Measurements from ENCODE around the gene ELK4.
A peak's percentile ranks its signal among the peaks of the same experiment; 100 is the strongest.

Gene ELK4

DNA sequence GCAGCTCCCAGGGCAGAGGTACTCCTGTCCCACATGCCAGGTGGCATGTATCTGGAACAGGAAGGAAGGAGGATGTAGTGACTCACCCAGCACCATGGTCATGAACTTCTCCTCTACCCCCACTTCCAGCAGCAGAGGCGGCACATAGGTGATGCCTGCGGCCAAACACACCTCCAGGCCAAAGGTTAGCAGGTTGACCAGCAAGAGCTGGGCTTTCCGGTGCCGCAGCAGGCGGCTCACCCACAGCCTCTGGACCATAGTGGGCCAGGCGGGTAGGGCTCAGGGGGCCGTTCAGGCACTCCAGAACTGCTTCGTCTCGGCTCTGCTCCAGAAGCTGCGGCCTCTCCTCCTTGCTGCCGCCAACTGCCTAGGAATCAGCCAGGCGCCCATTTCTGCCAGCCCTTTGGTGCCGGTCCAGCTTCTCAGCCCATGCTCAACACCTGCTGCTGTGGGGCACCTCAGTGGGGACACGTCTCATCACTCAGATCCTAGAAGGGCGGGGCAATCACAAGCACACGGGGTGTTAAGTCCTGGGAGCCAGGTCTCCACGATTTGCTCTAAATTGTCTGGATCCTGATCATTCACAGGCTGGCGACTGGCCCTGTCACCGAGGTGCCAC lies 32.7 kb upstream of the ELK4 start:
- H3K4me3 ChIP-seq (replicated peaks in 1 of 2; ENCODE audit: low read depth in 2 of 2, low read length in 2 of 2), result no peak overlapping the region
- peak in 1 of 2 donors; percentile 22 for DNase-seq (ENCODE audit: low read depth in 2 of 2)
- TF ChIP-seq, protein P1, sequence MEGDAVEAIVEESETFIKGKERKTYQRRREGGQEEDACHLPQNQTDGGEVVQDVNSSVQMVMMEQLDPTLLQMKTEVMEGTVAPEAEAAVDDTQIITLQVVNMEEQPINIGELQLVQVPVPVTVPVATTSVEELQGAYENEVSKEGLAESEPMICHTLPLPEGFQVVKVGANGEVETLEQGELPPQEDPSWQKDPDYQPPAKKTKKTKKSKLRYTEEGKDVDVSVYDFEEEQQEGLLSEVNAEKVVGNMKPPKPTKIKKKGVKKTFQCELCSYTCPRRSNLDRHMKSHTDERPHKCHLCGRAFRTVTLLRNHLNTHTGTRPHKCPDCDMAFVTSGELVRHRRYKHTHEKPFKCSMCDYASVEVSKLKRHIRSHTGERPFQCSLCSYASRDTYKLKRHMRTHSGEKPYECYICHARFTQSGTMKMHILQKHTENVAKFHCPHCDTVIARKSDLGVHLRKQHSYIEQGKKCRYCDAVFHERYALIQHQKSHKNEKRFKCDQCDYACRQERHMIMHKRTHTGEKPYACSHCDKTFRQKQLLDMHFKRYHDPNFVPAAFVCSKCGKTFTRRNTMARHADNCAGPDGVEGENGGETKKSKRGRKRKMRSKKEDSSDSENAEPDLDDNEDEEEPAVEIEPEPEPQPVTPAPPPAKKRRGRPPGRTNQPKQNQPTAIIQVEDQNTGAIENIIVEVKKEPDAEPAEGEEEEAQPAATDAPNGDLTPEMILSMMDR (IDR thresholded peaks at IDR 0.05; ENCODE audit: low read depth, low read length), result no peak

DNA sequence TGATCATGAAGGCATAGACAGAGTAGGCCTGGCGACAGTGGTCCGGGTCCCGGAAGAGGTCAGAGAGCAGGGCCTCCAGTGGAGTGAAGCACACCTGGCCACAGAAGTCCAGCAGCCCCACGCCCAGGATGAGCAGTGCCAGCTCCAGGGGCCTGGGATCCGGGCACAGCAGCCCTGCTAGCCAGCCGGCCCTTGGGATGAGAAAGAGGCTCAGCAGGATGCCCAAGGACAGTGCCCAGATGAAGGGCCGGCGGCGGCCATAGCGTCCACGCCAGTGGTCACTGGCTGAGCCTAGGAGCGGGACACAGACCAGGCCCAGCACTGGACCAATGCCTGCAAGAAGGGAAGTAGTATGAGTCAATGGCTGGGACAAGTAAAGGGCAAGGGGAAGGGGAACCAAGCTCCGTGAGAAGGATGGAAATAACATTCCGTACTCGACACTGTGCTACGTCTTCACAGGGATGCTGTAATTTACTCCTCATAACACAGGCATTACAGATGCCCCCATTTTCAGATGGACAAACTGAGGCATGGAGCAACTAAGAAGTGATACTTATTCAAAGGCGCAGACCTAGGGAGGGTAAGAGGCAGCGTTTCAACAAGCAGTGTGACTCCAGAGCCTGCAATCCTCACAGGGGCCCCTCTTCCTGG lies 31.6 kb upstream of the ELK4 start:
- TF ChIP-seq, protein P1 (IDR thresholded peaks at IDR 0.05; ENCODE audit: low read depth, low read length), result no peak
- DNase-seq (ENCODE audit: low read depth in 2 of 2), result no peak
- no peak overlapping the region for H3K4me3 ChIP-seq (replicated peaks in 1 of 2; ENCODE audit: low read depth in 2 of 2, low read length in 2 of 2)

- H3K4me3 ChIP-seq (replicated peaks in 1 of 2; ENCODE audit: low read depth in 2 of 2, low read length in 2 of 2), result no peak overlapping the region
- TF ChIP-seq, protein P1 (IDR thresholded peaks at IDR 0.05; ENCODE audit: low read depth, low read length), result no peak
- no peak for DNase-seq (ENCODE audit: low read depth in 2 of 2)
Observed at GRCh38 chr1:205662791-205663190, 31.0 kb upstream of the ELK4 start.

- TF ChIP-seq, protein P1 (IDR thresholded peaks at IDR 0.05; ENCODE audit: low read depth, low read length), result no peak
- no peak for DNase-seq (ENCODE audit: low read depth in 2 of 2)
- no peak overlapping the region for H3K4me3 ChIP-seq (replicated peaks in 1 of 2; ENCODE audit: low read depth in 2 of 2, low read length in 2 of 2)
Observed at GRCh38 chr1:205662135-205662738, 30.4 kb upstream of the ELK4 start.

DNA sequence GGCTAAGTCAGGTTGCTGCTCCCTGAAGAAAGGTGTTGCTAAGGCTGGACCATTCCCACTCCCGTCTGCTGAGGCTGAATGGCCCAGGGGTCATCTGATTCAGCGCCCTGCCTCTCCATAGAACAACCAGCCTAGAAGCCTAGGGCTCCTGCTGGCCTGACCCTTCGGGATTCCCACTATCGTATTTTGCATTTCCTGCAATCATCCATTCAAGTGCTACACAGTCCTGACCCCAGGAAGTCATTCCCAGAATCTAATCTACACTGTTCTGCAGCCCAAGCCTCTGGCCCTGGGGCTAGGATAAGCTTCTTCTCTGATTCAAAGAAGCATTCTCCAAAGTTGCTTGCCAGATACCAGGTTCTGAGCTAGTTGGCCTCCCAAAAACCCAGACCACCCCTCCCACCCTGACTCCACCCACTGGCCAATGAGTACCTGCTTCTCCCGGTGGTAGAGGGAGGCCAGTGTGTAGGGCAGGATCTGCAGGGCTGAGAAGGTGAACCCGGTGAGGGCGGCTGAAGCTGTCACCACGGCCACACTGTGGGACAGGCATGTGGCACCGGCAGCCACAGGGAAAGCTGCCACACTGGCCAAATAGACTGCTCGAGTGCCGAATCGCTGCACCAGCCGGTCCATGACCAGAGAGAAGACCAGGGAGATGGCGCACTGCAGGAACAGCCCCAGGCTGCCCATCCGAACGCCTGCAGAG lies 29.8 kb upstream of the ELK4 start:
- DNase-seq (ENCODE audit: low read depth in 2 of 2), result no peak
- no peak overlapping the region for H3K4me3 ChIP-seq (replicated peaks in 1 of 2; ENCODE audit: low read depth in 2 of 2, low read length in 2 of 2)
- TF ChIP-seq, protein P1 (IDR thresholded peaks at IDR 0.05; ENCODE audit: low read depth, low read length), result no peak

- TF ChIP-seq, protein P1 (IDR thresholded peaks at IDR 0.05; ENCODE audit: low read depth, low read length), result no peak
- DNase-seq (ENCODE audit: low read depth in 2 of 2), result no peak
- no peak overlapping the region for H3K4me3 ChIP-seq (replicated peaks in 1 of 2; ENCODE audit: low read depth in 2 of 2, low read length in 2 of 2)
Observed at GRCh38 chr1:205660361-205660760, 28.6 kb upstream of the ELK4 start.

All from cardiac fibroblast (primary cell).